ENCODE data around the gene HEYL. TPM values are rescaled to one million over a fixed set of nuclear protein-coding genes. Genes with fewer than 3 reads are reported as not detected.

Gene HEYL
- total RNA-seq, 1 experiment from 2014 or later: 61.9 TPM

- Histone ChIP-seq H3K4me1 (peaks cover 10% of the 10 kb centered on the region), H3K27ac (peak overlapping the region; percentile 78), H3K9me3 (replicated peaks) (no peaks in the 10 kb centered on the region), H3K4me3 (peak overlapping the region; percentile 95), H3K27me3 (no peaks in the 10 kb centered on the region), H3K36me3 (peaks cover 55% of the 10 kb centered on the region)
- DNase-seq: peak; percentile 62 to 73
Measured at GRCh38 chr1:39575191-39576015, 64.0 kb downstream of the HEYL start.

GRCh38 chr1:39574646-39575045 lies 64.8 kb downstream of the HEYL start:
- Histone ChIP-seq H3K4me1 (peaks cover 8% of the 10 kb centered on the region; the same call in 1 of the 2 replicates), H3K9me3 (replicated peaks) (no peaks in the 10 kb centered on the region), H3K4me3 (peak overlapping the region; percentile 95), H3K27ac (peak overlapping the region; percentile 78), H3K36me3 (peaks cover 63% of the 10 kb centered on the region), H3K27me3 (no peaks in the 10 kb centered on the region)
- DNase-seq: peak; percentile 62 to 68

Other genes starting within 250 kb of the HEYL start
- 0.22 and 0.63 TPM in 2 replicates for gene BMP8A, start 148.0 kb downstream of the HEYL start, total RNA-seq (2014; rRNA removed; shearing (Covaris generic))
- gene PABPC4, start 62.9 kb downstream of the HEYL start, total RNA-seq (2014; rRNA removed; shearing (Covaris generic)): 254 and 270 TPM in 2 replicates
- gene NT5C1A, start 32.5 kb upstream of the HEYL start, total RNA-seq (2014; rRNA removed; shearing (Covaris generic)): 0.12 TPM in 1 of 2 replicates, not detected in the other
- gene HPCAL4, start 51.8 kb upstream of the HEYL start, total RNA-seq (2014; rRNA removed; shearing (Covaris generic)): 0.42 and 0.53 TPM in 2 replicates
- 62.2 and 64.0 TPM in 2 replicates for gene PPIE, start 99.2 kb upstream of the HEYL start, total RNA-seq (2014; rRNA removed; shearing (Covaris generic))
- 3.8 and 4.3 TPM in 2 replicates for gene OXCT2, start 131.7 kb upstream of the HEYL start, total RNA-seq (2014; rRNA removed; shearing (Covaris generic))
- gene BMP8B, start 149.2 kb upstream of the HEYL start, total RNA-seq (2014; rRNA removed; shearing (Covaris generic)): 12.2 and 12.6 TPM in 2 replicates
- gene TRIT1, start 243.9 kb upstream of the HEYL start, total RNA-seq (2014; rRNA removed; shearing (Covaris generic)): 31.3 and 35.7 TPM in 2 replicates

All from SJCRH30 (cell line).